ENCODE data around the gene TENM3.

The TENM3 gene

GRCh38 chr4:182645511-182645910, 402.3 kb downstream of the TENM3 start:
- DNase-seq, result no peak

- DNase-seq, result no peak
These were observed 404.6 kb downstream of the TENM3 start for GRCh38 chr4:182647646-182648300.

- DNase-seq, result no peak
These were observed 405.6 kb downstream of the TENM3 start for GRCh38 chr4:182648766-182649165.

- no peak for DNase-seq
These were observed 406.7 kb downstream of the TENM3 start for GRCh38 chr4:182649698-182650477.

GRCh38 chr4:182653596-182653995, 410.4 kb downstream of the TENM3 start:
- DNase-seq, result no peak

- no peak for DNase-seq
These were observed 412.1 kb downstream of the TENM3 start for GRCh38 chr4:182655340-182655739.

- no peak for DNase-seq
These were observed 419.3 kb downstream of the TENM3 start for GRCh38 chr4:182662551-182662950.

- no peak for DNase-seq
These were observed 428.0 kb downstream of the TENM3 start for GRCh38 chr4:182671231-182671630.

GRCh38 chr4:182671749-182672148, 428.5 kb downstream of the TENM3 start:
- DNase-seq, result no peak

- no peak for DNase-seq
These were observed 435.4 kb downstream of the TENM3 start for GRCh38 chr4:182678590-182678989.

- no peak for DNase-seq
These were observed 436.3 kb downstream of the TENM3 start for GRCh38 chr4:182679533-182679932.

- DNase-seq, result no peak
These were observed 437.0 kb downstream of the TENM3 start for GRCh38 chr4:182680234-182680653.

GRCh38 chr4:182683661-182684060, 440.5 kb downstream of the TENM3 start:
- DNase-seq, result no peak

- no peak for DNase-seq
These were observed 441.6 kb downstream of the TENM3 start for GRCh38 chr4:182684796-182685195.

GRCh38 chr4:182688081-182688480, 444.9 kb downstream of the TENM3 start:
- DNase-seq, result no peak

- DNase-seq, result no peak
These were observed 451.3 kb downstream of the TENM3 start for GRCh38 chr4:182694551-182694950.

- no peak for DNase-seq
These were observed 451.8 kb downstream of the TENM3 start for GRCh38 chr4:182695009-182695408.

- no peak for DNase-seq
These were observed 452.6 kb downstream of the TENM3 start for GRCh38 chr4:182695842-182696241.

GRCh38 chr4:182697094-182697493, 453.9 kb downstream of the TENM3 start:
- DNase-seq, result no peak

- no peak for DNase-seq
These were observed 455.0 kb downstream of the TENM3 start for GRCh38 chr4:182698212-182698611.

GRCh38 chr4:182699201-182699600, 456.0 kb downstream of the TENM3 start:
- no peak for DNase-seq

GRCh38 chr4:182699795-182700194, 456.6 kb downstream of the TENM3 start:
- DNase-seq, result no peak

GRCh38 chr4:182700362-182701160, 457.4 kb downstream of the TENM3 start:
- DNase-seq, result no peak

GRCh38 chr4:182704077-182704476, 460.9 kb downstream of the TENM3 start:
- no peak for DNase-seq

All from stimulated activated CD8-positive, alpha-beta memory T cell treated with anti-CD3 and anti-CD28 coated beads, Interleukin-4, amount 100 ng/mL, for 48 hours (primary cell).